ENCODE measurements around the gene SCNN1A. TPM values are rescaled to one million over a fixed set of nuclear protein-coding genes. Genes with fewer than 3 reads are reported as not detected.

Gene SCNN1A
- total RNA-seq, 1 donor: 0.36 TPM

DNA sequence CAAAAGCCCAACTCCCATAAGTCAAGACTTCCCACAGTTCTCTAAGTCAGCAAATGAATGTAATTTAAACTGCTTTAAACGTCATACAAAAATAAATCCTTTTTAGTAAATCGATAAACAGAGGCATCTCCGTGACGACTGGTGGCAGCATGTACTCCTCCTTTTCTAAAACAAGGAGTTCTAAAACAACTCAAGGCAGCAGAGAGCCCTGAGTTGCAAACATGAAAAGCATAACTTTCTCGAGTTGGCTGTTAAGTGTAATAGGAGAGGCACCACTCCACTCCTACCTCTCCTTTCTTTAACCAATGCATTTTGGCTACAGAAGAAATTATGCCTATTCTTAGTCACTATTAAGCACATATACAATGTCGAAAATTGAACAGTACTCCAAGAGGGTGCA, 30.6 kb upstream of the SCNN1A start:
- Histone ChIP-seq H4K20me1 (ENCODE audit: insufficient read depth, low read length) (no peaks in the 10 kb centered on the region), H3K9me3 (ENCODE audit: low read depth, low read length) (no peaks in the 10 kb centered on the region), H3K36me3 (ENCODE audit: insufficient read depth, low read length) (no peaks in the 10 kb centered on the region), H2AFZ (ENCODE audit: low read length) (peak overlapping the region; percentile 56), H3K27ac (ENCODE audit: low read depth, low read length) (no peak overlapping the region), H3K27me3 (ENCODE audit: insufficient read depth, low read length) (no peaks in the 10 kb centered on the region), H3K79me2 (ENCODE audit: insufficient read depth, low read length) (no peaks in the 10 kb centered on the region), H3K4me1 (ENCODE audit: insufficient read depth, low read length) (no peaks in the 10 kb centered on the region), H3K4me3 (ENCODE audit: insufficient read depth, low read length) (no peak overlapping the region), H3K4me2 (ENCODE audit: insufficient read depth, low read length) (no peak overlapping the region)
- TF ChIP-seq, protein P1, sequence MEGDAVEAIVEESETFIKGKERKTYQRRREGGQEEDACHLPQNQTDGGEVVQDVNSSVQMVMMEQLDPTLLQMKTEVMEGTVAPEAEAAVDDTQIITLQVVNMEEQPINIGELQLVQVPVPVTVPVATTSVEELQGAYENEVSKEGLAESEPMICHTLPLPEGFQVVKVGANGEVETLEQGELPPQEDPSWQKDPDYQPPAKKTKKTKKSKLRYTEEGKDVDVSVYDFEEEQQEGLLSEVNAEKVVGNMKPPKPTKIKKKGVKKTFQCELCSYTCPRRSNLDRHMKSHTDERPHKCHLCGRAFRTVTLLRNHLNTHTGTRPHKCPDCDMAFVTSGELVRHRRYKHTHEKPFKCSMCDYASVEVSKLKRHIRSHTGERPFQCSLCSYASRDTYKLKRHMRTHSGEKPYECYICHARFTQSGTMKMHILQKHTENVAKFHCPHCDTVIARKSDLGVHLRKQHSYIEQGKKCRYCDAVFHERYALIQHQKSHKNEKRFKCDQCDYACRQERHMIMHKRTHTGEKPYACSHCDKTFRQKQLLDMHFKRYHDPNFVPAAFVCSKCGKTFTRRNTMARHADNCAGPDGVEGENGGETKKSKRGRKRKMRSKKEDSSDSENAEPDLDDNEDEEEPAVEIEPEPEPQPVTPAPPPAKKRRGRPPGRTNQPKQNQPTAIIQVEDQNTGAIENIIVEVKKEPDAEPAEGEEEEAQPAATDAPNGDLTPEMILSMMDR (IDR thresholded peaks at IDR 0.05; ENCODE audit: extremely low read depth, low read depth, low read length): no peak
- no peak for DNase-seq (ENCODE audit: insufficient read length, low spot score, missing footprints)

DNA sequence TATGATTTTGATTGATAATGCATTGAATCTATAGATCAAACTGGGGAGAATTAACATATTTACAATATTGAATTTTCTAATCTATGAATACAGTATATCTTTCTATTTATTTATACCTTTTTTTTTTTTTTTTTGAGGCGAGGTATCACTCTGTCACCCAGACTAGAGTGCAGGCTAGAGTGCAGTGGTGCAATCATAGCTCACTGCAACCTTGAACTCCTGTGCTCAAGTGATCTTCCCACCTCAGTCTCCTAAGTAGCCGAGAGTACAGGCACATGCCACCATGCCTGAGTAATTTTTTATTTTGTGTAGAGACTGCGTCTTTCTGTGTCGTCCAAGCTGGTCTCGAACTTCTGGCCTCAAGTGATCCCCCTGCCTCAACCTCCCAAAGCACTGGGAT, 29.0 kb upstream of the SCNN1A start:
- Histone ChIP-seq H3K4me1 (ENCODE audit: insufficient read depth, low read length) (no peaks in the 10 kb centered on the region), H3K4me3 (ENCODE audit: insufficient read depth, low read length) (no peak overlapping the region), H3K27ac (ENCODE audit: low read depth, low read length) (no peak overlapping the region), H3K79me2 (ENCODE audit: insufficient read depth, low read length) (no peaks in the 10 kb centered on the region), H3K4me2 (ENCODE audit: insufficient read depth, low read length) (no peak overlapping the region), H3K36me3 (ENCODE audit: insufficient read depth, low read length) (no peaks in the 10 kb centered on the region), H4K20me1 (ENCODE audit: insufficient read depth, low read length) (no peaks in the 10 kb centered on the region), H3K9me3 (ENCODE audit: low read depth, low read length) (no peaks in the 10 kb centered on the region), H3K27me3 (ENCODE audit: insufficient read depth, low read length) (no peaks in the 10 kb centered on the region), H2AFZ (ENCODE audit: low read length) (no peak overlapping the region)
- TF ChIP-seq, protein P1 (IDR thresholded peaks at IDR 0.05; ENCODE audit: extremely low read depth, low read depth, low read length): no peak
- DNase-seq (ENCODE audit: insufficient read length, low spot score, missing footprints): no peak

DNA sequence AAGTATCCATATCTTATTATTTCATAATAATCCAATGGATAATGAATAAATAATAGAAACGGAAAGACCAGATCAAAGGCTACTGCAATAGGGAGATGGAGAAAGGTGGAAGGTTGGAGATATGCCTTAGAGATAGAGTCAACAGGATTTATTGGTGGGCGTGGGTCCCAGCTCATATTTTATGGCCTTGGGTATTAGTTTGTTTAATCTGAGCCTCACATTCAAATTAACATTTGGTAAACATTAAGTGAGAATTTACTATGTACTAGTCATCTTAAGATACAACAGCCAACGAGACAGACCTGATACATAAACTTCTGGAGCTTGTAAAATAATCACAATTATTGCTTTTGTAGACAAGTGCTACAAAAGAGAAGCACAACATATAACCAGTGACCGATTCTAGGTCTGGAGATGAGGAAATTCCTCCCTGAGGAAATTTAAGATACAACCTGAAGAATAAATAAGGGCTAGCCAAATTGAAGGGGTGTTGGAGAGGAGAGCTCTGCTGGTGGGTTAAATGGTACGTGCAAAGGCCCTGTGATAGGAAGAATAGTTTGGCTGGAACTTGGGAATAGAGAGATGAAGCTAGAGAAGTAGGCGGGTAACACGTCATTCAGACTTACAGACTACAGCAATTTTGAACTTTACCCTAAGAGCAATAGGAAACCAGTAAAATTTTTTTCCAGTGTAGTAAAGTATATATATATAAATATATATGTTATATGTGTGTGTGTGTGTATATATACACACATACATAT, 24.7 kb upstream of the SCNN1A start:
- H3K36me3 ChIP-seq (ENCODE audit: insufficient read depth, low read length): peaks cover 2% of the 10 kb centered on the region
- no peaks in the 10 kb centered on the region for H3K4me1 ChIP-seq (ENCODE audit: insufficient read depth, low read length)
- TF ChIP-seq, protein P1 (IDR thresholded peaks at IDR 0.05; ENCODE audit: extremely low read depth, low read depth, low read length): no peak

DNA sequence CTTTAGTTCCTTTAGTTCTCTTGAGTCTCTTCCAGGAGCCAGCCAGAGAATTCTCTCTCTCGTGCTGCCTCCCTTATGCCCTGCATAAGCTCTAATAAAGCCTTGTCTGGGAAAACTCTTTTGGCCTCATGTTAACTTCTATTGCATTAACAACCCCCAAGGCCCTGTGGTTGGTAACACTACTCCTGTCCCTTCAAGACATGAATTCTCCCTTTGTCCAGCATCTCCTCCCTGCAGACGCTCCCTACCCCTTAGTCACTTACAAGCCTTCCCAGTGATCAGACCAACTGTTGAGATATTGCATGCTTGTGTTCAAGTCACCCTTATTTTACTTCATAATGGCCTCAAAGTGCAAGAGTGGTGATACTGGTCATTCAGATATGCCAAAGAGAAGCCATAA, 20.7 kb upstream of the SCNN1A start:
- Histone ChIP-seq H3K79me2 (ENCODE audit: insufficient read depth, low read length) (no peaks in the 10 kb centered on the region), H3K4me1 (ENCODE audit: insufficient read depth, low read length) (no peaks in the 10 kb centered on the region), H3K9me3 (ENCODE audit: low read depth, low read length) (no peaks in the 10 kb centered on the region), H3K36me3 (ENCODE audit: insufficient read depth, low read length) (peaks cover 28% of the 10 kb centered on the region), H3K27ac (ENCODE audit: low read depth, low read length) (no peak overlapping the region), H3K4me2 (ENCODE audit: insufficient read depth, low read length) (no peak overlapping the region), H3K4me3 (ENCODE audit: insufficient read depth, low read length) (no peak overlapping the region), H3K27me3 (ENCODE audit: insufficient read depth, low read length) (no peaks in the 10 kb centered on the region), H4K20me1 (ENCODE audit: insufficient read depth, low read length) (no peaks in the 10 kb centered on the region), H2AFZ (ENCODE audit: low read length) (no peak overlapping the region)
- DNase-seq (ENCODE audit: insufficient read length, low spot score, missing footprints): no peak
- TF ChIP-seq, protein P1 (IDR thresholded peaks at IDR 0.05; ENCODE audit: extremely low read depth, low read depth, low read length): no peak

More for the DNA sequence above, 24.7 kb upstream of the SCNN1A start:
- H4K20me1 ChIP-seq (ENCODE audit: insufficient read depth, low read length): no peaks in the 10 kb centered on the region
- H3K27me3 ChIP-seq (ENCODE audit: insufficient read depth, low read length): no peaks in the 10 kb centered on the region
- H3K27ac ChIP-seq (ENCODE audit: low read depth, low read length): no peak overlapping the region
- H3K9me3 ChIP-seq (ENCODE audit: low read depth, low read length): no peaks in the 10 kb centered on the region
- DNase-seq (ENCODE audit: insufficient read length, low spot score, missing footprints): no peak
- H3K4me3 ChIP-seq (ENCODE audit: insufficient read depth, low read length): no peak overlapping the region
- no peak overlapping the region for H3K4me2 ChIP-seq (ENCODE audit: insufficient read depth, low read length)
- H3K79me2 ChIP-seq (ENCODE audit: insufficient read depth, low read length): no peaks in the 10 kb centered on the region
- no peak overlapping the region for H2AFZ ChIP-seq (ENCODE audit: low read length)

All from osteoblast (primary cell).